ENCODE data around the gene ADGRB2.

ADGRB2 gene

DNA sequence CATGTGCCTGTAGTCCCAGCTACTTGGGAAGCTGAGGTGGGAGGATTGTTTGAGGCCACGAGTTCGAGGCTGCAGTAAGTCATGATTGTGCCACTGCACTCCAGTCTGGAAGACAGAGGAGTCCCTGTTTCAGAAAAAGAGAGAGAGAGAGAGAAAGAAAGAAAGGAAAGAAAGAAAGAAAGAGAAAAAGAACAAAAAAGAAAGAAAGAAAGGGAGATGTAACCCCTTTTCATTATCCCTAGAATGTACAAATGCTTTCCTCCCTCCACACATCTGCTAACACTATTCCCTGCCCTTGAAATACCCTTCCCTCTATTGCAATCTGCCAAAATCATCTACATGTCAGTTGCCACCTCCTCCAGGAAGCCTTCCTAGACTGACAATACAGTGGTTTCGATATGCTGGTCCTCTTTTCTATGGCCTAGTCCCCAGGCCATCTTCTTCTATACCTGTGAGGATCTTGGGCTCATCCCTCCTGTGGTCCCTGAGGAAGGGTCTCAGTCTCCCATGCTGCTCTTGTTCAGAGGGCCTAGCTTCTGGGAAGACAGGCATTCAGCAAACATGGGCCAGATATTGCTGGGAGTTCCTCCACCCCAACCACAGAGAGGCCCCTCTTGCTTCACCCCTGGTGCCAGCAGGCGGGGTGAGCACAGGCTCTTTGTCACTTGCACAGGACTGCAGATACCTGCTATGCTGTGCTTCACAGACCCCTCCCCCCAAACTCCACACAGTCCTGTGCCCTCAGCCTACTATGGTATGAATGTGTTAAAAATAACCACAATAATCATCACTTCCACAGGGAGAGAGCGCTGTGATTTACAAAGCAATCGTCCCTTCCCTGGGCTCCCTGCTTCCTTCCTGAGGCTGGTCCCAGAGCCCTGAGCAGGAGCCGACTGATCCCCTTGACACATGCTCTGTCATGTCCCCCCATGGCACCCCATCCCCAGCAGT is 14.1 kb downstream of the ADGRB2 start:
- DNase-seq (ENCODE audit: low spot score): no peak

DNA sequence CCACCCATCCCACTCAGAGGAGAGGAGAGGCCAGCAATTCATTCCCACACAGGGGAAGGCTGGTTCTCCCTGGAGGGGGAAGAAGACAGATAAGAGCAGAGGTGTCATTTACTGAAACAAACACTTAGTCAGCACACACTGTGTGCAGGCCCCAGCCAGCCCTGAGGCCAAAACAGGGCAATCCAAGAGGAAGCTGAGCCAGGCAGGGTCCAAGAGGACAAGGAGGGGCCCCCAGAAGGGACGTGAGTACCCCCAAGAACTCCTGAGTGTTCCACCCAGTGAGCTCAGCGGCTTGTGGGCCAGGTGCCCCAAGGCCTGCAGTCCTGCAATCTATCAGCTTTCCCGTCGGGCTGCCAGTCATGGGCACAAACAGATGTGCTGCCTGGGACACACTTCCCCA is 15.8 kb downstream of the ADGRB2 start:
- DNase-seq (ENCODE audit: low spot score): no peak

DNA sequence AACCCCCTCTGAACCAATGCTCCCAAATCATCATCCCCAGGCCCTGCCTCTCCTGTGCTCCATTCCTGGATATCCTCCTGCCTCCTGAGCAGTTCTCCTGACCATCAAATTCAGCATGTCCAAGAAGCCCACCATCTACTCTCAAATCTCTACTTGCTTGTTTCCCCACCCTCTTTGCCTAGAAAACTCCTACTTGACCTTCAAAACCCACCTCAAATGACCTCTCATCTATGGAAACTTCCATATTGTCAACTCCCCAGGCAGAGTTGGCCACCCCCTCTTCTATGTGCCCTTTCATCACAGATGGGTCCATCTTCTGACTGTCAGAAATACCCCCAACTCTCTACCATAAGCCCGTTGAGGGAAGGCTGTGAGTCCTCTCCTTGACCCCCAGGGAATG is 16.8 kb downstream of the ADGRB2 start:
- DNase-seq (ENCODE audit: low spot score): no peak

- no peak for DNase-seq (ENCODE audit: low spot score)
These were observed 17.5 kb downstream of the ADGRB2 start for GRCh38 chr1:31746687-31747086.

DNA sequence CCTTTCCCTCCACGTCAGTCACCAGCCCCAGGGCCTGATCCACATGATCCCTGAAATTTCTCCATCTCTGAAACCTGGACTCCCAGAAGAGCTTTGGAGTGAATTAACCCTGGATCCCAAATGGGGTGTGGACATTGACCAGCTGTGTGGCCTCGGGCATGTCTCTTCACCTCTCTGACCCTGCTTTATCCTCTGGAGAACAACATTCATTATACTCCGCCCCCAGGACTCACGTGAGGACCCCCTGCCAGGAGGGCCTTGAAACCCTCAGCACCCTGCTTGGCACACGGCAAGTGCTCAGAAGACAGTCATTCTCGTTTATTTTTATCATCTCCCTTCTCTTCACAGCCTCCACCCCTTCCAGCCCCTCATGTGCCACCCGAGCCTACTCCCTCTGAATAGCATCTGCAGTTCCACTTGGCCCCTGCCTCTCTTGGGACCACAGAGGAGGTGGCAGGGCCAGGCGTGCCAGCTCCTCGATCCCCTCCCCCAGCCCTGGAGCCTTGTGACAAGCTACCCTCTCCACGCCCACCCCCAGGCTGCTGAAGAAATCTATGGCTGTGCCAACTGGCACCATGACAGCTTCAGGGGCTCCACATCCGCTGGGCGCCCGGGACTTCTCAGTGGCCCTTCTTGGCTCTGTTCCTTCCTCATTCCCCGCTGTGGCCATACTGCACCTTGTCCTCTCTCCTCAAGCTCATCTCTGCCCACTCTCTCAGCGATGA is 18.0 kb downstream of the ADGRB2 start:
- no peak for DNase-seq (ENCODE audit: low spot score)

DNA sequence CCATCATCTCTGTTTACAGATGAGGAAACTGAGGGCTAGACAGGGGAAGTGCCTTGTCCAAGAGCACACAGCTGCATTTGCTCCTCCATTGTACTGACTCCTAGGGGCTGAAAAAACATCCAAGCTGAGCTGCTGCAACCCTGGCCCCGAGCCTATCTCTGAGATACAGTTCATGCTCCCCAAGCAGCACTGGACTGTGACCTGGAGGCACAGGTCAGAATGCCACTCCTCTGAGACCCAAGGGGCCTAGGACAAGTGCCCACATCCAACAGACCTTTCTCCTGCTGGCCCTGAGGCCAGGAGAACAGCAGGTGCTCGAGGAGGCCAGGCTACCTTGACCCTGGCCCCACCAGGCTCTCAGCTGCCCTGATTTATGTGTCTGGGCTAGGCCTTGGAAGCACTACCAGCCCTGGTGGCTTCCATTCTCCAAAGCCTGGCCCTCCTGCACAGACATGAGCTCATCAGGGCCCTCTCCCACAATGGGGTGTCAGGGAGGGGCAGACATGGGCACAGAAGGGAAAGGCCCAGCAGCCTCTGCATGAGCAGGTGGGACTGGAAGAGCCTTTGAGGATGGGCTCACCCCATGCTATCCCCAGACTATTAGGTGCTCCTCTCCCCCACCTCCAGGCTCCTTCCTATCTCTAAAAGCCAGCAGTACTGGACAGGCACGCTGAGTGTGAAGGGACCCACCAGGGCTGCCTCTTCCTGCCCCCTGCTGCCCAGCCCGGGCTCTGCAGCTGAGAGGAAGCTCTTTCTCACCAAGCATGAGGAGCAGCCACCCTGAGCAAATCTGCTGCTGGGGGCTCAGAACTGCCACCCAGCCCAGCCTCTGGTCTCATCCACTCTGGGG is 18.8 kb downstream of the ADGRB2 start:
- DNase-seq (ENCODE audit: low spot score): peak; percentile 93

- no peak for DNase-seq (ENCODE audit: low spot score)
These were observed 19.8 kb downstream of the ADGRB2 start for GRCh38 chr1:31744165-31744888.

DNA sequence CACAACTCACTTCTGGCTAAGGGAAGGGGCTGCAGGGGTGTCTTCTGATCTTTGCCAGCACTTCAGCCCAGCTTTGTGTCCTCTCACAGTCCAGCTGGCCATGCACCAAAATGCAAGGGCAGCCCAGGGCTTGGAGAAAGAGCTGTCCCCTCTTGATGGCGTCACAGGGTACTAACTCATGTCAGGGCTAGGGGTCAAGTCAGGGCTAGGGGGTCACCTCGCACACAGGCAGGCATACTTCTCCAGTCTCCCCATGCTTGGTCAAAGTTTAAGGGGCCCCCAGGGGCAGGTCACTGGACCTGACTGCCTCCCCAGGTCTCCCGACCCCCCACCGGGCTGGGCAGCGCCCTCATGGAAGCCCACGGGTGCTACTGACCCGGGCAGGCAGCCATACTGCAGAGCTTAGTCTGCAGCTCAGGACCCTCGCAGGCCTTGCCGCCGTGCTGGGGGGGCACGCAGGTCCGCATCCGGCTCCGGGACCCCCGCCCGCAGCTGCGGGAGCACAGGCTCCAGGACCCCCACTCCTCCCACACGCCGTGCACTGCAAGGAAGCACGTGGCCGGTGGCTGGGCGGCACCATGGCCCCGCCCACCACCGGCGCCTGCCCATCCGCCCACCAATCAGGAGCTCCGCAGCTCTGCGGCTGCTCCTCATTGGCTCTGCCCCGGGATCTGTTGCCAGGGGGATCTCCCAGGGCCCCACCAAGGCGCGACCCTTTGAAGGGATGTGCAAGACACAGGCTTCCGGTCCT is 21.5 kb downstream of the ADGRB2 start:
- DNase-seq (ENCODE audit: low spot score): no peak

GRCh38 chr1:31739346-31739745 is 24.8 kb downstream of the ADGRB2 start:
- no peak for DNase-seq (ENCODE audit: low spot score)

DNA sequence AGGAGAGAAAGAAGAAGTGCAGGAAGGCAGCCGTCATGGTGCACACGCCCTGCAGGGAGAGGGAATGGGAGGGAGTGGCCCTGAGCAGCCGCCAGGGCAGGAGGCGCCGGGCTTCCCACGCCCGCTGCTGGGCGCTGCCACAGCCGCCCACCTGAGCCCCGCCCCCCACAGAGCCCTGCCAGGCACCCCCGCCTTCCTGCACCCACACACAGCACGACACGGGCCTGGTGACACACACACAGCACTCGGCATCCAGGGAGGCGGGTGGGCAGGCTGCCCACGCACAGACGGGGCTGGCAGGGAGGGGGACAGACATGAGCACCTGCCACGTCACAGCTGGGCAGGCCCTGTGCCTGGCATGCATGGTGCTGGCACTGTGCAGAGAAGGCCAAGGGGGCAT is 27.5 kb downstream of the ADGRB2 start:
- DNase-seq (ENCODE audit: low spot score): no peak

DNA sequence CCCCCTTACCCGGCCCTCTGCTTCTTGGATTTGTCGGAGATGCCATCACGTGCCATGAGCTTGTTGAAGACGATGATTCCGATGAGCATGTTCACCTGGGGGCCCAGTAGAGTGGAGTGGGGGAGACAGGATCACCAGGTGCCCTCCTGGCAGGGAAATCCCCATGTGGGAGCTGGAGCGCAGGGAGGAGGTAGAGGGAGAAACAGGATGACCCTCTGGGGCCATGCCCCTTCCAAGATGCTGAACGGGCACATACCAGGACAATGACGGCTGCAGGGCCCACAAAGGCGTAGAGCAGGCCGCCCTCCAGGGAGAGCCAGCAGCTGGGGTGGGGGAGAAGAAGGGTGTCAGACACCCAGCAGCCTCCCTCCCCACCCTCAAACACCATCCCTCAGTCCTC is 28.6 kb downstream of the ADGRB2 start:
- no peak for DNase-seq (ENCODE audit: low spot score)

GRCh38 chr1:31734582-31735107 is 29.5 kb downstream of the ADGRB2 start:
- no peak for DNase-seq (ENCODE audit: low spot score)

DNA sequence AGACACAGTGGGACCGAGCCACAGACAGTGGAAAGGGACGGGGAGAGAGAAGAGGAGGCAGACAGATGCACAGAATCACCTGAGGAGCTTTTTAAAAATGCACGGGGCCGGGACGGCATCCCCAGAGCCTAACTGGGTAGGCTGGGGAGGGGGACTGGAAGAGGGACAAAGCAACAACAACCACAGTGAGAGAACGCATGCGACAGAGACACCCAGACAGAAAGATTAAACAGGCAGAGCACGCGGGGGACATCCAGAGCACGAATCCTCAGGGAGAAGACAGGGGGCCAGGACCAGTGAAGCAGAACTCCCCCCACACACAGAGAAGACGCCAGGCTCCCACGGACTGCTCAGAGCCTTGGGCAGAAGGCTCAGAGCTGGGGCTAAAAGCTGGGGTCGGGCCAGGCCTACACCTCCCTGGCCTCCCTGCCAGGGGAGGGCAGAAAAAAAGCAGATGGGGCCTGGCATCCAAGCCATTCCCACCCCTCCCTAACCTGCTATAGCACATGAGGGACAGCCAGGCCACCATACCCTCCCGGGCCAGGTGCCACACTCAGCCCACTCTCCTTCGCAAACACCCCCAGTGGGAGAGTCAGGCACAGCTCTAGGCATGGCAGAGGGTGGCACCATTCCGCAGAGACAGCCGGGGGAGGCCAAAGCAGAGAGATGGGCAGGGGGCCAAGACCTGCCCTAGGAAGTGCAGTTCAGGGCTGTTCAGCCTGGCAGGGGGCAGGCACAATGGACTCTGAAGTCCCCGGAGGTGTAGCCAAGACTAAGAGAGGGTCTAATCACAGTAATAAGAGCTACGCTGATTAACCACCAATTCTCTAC is 30.5 kb downstream of the ADGRB2 start:
- no peak for DNase-seq (ENCODE audit: low spot score)

- DNase-seq (ENCODE audit: low spot score): no peak
These were observed 31.3 kb downstream of the ADGRB2 start for GRCh38 chr1:31732751-31733289.

DNA sequence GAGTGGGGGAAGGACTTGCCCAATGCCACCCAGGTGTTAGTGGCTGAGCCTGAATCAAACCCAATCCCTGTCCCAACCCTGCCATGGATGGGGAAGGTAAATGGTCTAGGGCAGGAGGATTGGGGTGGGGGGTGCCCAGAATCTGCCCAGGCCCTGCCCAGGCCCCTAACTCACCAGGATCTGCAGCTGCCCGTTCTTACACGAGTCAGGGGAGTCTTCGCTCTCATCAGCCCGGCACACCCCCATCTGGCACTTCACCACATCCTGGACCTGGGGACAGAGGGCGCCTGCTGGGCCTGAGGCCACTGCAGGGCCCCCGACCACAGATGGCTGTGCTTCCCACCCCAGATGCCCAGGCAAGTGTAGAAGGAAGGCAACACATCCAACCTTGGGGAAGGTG is 31.8 kb downstream of the ADGRB2 start:
- DNase-seq (ENCODE audit: low spot score): no peak

DNA sequence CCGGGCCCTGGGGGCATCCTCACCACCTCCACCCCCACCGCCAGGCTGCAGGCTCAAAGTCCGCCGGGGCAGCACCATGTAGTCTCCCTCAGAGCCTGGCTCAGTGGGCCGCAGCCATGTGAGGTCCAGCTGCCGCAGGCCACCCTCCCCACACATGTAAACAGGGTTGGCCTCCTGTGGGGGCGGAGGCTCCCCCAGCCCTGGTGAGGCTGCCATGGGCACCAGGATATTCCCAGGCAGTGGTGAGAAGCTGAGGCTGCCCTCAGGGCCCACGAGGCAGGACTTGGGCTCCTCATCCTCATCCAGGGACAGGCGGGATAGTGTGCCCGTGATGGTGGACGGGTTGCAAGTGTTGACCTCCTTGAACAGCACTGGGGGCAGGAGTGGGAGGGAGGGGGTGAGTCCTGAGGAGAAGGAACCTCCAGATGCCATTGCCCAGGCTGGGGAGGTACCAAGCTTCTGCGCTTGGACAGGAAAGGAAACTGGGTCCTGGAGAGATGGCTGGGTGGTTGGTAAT is 33.0 kb downstream of the ADGRB2 start:
- DNase-seq (ENCODE audit: low spot score): no peak

- no peak for DNase-seq (ENCODE audit: low spot score)
These were observed 33.6 kb downstream of the ADGRB2 start for GRCh38 chr1:31730336-31731048.

DNA sequence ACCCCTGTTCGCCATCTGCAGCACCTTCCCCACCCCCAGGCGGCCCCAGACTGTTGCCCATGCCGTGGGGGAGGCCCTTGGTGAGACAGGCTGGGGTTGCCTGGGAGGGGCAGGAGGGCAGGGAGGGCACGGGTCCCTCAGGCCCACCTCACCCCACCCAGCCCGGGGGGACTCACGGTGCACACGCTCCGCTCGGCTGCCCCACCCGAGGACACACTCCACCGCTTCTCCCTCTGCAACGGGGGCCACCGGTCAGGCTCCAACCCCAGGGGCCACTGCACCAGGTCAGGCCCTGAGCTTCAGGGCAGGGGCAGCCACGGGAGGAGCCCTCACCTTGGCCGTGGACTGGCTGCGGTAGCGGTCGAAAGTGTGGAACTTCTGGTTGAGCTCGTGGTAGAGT is 36.3 kb downstream of the ADGRB2 start:
- no peak for DNase-seq (ENCODE audit: low spot score)

GRCh38 chr1:31727195-31727594 is 36.9 kb downstream of the ADGRB2 start:
- DNase-seq (ENCODE audit: low spot score): no peak
